ENCODE results near the gene FNIP1.
"Not testable (repeated sequence)": the region's sequence is repeated elsewhere in the genome, so short reads cannot be mapped to it uniquely, and the experiment has no call there.

Gene FNIP1

DNA sequence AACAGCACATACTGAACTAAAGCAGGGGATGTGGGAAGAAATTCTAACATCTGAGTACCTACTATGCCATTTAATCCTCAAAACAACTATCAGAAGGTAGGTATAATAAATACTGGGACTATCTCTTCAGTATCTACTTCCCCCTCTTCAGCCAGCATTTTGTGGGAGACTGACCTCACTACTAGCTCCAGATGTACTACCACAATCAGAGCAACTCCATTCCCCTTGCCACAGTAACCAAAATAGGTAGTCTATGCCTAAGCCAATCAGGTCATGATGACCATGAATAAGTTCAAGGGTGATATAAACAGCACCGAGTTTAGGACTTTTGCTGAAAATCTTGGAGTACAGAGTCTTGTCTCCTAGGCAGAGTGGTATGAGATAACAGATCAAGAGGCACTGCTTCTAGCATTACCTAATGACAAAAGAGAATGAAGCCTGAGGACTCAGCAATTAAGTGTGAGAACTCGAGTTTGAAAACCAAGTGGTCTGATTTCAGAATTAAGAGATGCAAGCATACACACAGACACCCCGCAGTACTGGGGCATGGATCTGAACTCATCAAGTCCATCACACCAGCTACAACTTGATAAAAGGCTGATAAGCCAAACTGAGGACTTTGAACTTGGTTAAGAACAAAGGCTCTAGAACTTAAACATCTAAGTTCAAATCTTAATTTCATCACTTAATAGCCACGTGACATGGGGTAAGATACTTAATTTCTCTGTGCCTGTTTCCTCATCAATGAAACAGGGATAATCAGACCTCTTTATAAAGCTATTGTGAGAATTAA lies 9.7 kb downstream of the FNIP1 start:
- FAIRE-seq, result no peak

GRCh38 chr5:131786036-131786435 lies 10.8 kb downstream of the FNIP1 start:
- FAIRE-seq, result no peak

DNA sequence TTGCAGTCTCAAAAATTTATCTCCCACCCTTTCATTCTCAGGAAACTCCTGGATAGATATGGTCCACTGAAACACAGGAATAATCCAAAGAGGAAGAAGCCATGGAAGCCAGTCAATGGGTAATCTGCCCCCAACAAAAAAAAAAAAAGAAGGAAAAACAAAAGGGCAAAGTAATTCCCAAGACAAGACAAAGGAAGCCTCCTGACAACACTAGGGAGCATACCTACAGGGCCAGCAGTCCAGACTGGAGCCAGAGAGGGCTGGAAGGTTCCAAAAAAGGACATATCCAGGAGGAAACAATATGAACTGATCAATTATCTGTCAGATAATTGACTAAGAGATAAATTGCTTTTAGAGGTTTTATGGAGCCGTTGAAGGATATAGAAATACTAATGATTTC lies 12.9 kb downstream of the FNIP1 start:
- no peak for FAIRE-seq

DNA sequence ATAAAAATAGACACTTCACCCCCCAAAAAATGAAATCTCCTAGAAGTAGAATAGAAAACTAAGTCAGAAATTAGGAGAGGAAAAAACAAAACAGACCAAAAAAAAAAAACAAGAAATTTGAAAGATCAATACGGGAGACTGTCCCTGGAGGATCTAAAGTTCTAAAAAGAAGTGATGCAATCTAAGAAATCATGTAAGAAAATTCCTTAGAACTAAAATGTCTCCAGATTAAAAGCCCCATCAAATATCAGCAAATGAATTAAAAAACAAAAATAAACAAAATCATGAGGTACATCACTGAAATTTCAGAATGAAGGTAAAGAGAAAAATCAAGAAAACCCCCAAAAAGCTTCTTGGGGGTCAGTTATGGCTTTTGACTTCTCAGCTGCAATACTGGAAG lies 13.5 kb downstream of the FNIP1 start:
- FAIRE-seq, result no peak

- no peak for FAIRE-seq
Observed at GRCh38 chr5:131782717-131783116, 14.1 kb downstream of the FNIP1 start.

DNA sequence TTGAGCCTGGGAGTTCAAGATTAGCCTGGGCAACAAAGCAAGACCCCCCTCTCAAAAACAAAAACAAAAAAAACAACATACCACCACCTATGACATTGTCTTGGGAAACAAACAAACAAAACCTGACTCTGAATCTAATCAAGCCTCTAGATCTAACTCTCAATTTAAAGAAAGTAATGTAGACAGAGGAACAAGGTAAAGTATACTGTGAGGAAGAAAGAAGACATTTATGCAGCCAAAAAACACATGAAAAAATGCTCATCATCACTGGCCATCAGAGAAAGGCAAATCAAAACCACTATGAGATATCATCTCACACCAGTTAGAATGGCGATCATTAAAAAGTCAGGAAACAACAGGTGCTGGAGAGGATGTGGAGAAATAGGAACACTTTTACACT lies 18.7 kb downstream of the FNIP1 start:
- not testable (repeated sequence) for FAIRE-seq

GRCh38 chr5:131776450-131776849 lies 20.4 kb downstream of the FNIP1 start:
- no peak for FAIRE-seq

GRCh38 chr5:131774652-131775367 lies 22.0 kb downstream of the FNIP1 start:
- FAIRE-seq, result no peak

- no peak for FAIRE-seq
Observed at GRCh38 chr5:131773805-131774204, 23.0 kb downstream of the FNIP1 start.

GRCh38 chr5:131771692-131772091 lies 25.1 kb downstream of the FNIP1 start:
- FAIRE-seq, result no peak

- FAIRE-seq, result no peak
Observed at GRCh38 chr5:131769961-131770360, 26.9 kb downstream of the FNIP1 start.

GRCh38 chr5:131769336-131769735 lies 27.5 kb downstream of the FNIP1 start:
- FAIRE-seq, result no peak

DNA sequence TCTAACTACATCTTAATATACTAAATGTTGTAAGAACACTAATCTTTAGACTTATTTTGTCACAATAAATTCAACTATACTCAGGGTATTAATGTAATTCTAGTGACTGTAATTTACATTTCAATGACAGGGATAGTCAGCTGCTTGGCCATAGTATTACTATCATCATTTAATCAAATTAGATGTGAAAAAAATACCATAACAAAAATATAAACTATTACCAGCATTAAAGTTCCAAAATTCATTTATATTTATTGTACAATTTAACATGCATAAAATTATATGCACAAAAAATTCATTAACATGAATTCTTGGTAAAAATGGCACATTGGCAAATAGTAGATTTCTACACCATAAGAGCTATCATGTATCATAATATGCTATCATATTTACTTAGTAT lies 28.9 kb downstream of the FNIP1 start:
- FAIRE-seq, result no peak

DNA sequence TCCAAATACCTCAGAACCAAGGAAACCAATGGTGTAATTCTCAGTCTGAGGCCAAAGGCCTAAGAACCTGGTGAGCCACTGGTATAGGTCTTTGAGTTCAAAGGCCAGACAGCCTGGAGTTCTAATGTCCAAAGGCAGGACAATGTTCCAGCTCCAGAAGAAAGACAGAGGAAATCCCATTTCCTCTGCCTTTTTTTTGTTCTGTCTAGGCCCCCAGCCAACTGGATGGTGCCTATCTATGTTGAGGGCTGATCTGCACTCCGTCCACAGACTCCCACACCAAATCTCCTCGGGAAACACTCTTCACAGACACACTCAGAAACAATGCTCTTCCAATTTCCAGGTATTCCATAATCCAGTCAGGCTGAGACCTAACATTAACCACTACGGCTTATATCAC lies 30.1 kb downstream of the FNIP1 start:
- FAIRE-seq, result no peak

DNA sequence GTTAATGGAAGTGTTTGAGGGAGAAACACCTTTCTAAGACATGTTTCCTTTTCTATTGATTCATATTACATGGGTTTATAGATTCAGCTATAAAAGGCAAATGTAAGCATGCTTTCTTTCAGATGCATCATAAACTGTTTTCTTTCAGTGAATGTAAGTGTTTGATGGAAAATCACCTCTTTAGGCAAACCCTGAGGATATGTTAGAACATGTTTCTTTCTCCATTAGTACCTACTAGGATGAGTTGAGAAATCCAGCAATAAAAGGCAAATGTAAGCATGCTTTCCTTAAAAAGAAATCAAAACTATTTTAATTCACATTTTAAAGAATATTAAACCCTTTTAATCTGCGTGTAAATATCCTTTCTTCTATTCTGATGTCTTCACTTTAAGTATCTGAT lies 31.6 kb downstream of the FNIP1 start:
- FAIRE-seq, result no peak

DNA sequence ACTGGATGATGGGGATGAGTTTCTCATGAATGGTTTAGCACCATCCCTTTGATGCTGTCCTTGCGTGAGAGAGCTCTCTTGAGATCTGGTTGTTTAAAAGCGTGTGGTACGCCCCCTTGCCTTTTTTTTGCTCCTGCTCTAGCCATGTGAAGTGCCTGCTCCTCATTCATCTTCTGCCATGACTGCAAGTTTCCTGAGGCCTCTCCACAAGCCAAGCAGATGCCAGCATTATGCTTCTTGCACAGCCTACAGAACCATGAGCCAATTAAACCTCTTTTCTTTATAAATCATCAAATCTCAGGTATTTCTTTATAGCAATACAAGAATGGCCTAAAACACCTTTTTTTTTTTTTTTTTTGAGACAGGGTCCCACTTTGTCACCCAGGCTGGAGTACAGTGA lies 32.8 kb downstream of the FNIP1 start:
- FAIRE-seq, result no peak

DNA sequence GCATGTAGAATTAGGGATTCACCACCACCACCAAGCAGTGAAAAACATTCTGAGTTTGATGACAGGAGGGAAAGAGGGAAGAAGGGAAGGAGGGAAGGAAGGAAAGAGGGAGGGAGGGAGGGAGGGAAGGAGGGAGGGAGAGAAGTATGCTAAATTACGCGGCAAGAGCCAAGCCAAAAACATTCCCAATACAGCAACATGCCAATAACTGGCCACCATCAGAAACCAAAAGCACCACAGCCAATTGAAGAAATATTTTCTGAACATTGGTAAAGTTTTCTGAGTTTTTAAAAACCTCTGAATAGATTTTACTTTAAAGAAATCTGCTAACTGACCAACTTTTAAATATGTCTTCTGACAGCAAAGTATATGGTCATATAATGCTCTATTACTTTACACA lies 36.0 kb downstream of the FNIP1 start:
- FAIRE-seq, result no peak

GRCh38 chr5:131759704-131760103 lies 37.1 kb downstream of the FNIP1 start:
- FAIRE-seq, result no peak

DNA sequence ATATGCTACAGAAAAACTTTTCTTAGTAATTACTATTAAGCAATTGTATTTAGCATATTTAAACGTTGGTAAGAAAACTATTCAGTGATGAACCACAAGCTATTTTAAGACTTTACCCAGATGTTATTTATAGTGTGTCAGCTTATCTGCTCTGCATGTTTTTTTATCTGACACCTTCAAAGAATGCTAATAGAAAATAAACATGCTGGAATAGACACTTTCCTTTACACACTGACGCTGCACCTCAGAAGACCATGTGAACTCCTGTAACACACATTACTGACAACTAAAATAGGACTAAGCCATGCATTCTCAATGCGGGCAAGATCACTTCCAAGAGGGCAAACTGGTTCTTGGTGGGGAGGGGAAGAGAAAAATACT lies 38.3 kb downstream of the FNIP1 start:
- no peak for FAIRE-seq

DNA sequence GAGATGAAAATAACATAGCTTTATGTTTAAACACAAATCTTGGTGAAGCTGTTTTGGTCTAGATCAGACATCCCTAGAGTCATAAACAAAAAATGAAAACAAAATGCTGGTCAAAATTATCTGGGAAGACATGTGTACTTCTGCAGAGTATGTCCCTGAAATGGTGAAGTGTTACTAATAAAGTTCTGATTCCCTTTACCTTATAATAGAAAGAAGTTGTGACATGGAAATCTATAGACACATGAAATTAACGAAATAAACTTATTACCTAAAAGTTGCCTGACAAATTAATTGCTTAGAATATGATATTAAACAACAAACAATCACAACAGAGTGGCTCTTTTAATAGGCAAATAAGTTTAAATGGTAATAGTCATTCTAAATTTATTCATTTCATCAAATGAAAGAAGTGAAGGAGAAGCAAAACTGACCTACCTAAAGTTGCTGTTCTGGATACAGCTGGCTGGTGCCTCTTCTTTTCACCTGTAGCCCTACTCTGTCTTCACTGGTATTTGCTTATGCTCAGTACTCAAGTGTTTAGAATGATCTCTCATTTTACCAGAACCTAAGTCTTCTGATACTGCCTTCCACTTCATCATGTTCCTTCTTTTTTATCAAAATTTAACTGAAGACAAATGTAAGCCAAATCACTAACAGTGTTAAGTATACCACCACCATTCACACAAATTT lies 38.8 kb downstream of the FNIP1 start:
- peak; percentile 77 for FAIRE-seq

DNA sequence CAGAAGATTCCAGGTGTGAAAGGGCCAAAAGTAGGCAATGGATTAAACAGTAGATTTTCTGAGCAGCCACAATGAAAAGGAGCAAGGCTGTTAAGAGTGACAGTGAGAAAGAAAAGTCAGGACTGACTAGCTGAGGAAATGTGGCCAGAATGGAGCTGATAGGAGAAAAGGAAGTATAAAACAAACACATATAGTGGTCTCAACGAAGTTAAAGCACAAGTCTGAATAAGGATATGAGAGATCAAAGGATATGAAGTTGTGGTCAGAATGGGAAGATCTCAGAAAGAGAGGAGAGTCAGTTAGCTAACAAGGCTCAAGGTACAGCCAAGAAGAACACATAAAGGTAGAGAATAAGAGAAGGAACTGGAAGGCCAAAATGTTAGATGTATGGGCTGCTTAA lies 39.9 kb downstream of the FNIP1 start:
- FAIRE-seq, result no peak

DNA sequence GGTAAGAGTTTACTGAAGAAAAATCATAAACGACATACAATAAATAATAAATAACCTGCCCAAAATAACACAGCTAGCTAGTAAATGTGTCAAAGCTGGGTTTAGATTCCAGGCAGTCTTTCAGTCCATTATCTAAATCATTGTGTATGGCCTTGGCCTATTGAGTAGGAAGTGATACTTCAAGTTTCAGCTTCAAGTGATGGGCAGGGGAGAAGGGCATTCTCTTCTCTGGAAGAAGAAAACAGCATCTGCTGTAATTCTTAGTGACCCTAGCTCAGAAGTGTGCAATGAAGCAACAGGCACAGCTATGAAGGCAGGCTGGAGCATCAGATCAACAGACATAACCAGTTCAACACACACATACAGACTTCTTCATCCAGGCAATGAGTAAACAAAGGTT lies 42.5 kb downstream of the FNIP1 start:
- FAIRE-seq, result no peak

GRCh38 chr5:131751506-131751905 lies 45.3 kb downstream of the FNIP1 start:
- FAIRE-seq, result peak; percentile 18

Measured in endometrium (tissue), 2 donors.